Right atrium auricular region (tissue), 2 donors: ENCODE data around the gene NUCKS1. TPM values are rescaled to one million over a fixed set of nuclear protein-coding genes. Genes with fewer than 3 reads are reported as not detected.

Source experiments
- DNase-seq: peaks from one replicate; pipeline ENCODE4 v3.0.0-alpha.2; 2019; ENCODE audit warnings: low spot score
- H3K27ac ChIP-seq, 2 donors: fragments of 200-600 bp; sonication (generic); 1 replicate in 1 of 2; 2 replicates in 1 of 2; pipeline ENCODE4 v1.5.1; 2016 to 2019
- H3K27me3 ChIP-seq, 2 donors: fragments of 200-600 bp; sonication (generic); one replicate each; pipeline versions ENCODE4 v1.5.1 to v1.6.0; 2017 to 2019
- H3K36me3 ChIP-seq: fragments of 200-600 bp; sonication (generic); one replicate; pipeline ENCODE4 v1.5.1; 2016
- H3K4me1 ChIP-seq, 2 donors: fragments of 200-600 bp; sonication (generic); one replicate each; pipeline versions ENCODE4 v1.5.1 to v1.6.0; 2017 to 2019
- H3K4me3 ChIP-seq, 2 donors: fragments of 200-600 bp; sonication (generic); 1 replicate in 1 of 2; 2 replicates in 1 of 2; pipeline ENCODE4 v1.5.1; 2017 to 2019; ENCODE audit warnings: mild to moderate bottlenecking in 1 of 2, moderate library complexity in 1 of 2
- H3K9me3 ChIP-seq, 2 donors: fragments of 200-600 bp; sonication (generic); one replicate each; pipeline ENCODE4 v1.5.1; 2019
- CTCF ChIP-seq, 2 donors: fragments of 200-600 bp; sonication (generic); IDR thresholded peaks; one replicate each; pipeline ENCODE4 v1.5.1; 2019; ENCODE audit warnings: antibody characterized with exemption in 2 of 2
- total RNA-seq, 2 donors: library from RNA; depleted of rRNA; stranded (reverse); fragments of >200 nt; gene quantifications; one replicate each; pipeline ENCODE4 v1.1.0, GENCODE V29; 2016

The NUCKS1 gene
- total RNA-seq, 2 donors from 2014 or later = 109 to 128 TPM

GRCh38 chr1:205767248-205767647, 17.3 kb upstream of the NUCKS1 start:
- peaks cover 8% of the 10 kb centered on the region for H3K36me3 ChIP-seq
- no peaks in the 10 kb centered on the region for H3K9me3 ChIP-seq
- H3K4me1 ChIP-seq = no peaks in the 10 kb centered on the region
- no peaks in the 10 kb centered on the region for H3K27me3 ChIP-seq
- DNase-seq = no peak
- H3K27ac ChIP-seq = no peak overlapping the region
- no peak overlapping the region for H3K4me3 ChIP-seq
- no peak for TF ChIP-seq CTCF (IDR thresholded peaks at IDR 0.05)

GRCh38 chr1:205766570-205766969, 16.6 kb upstream of the NUCKS1 start:
- peaks cover 8% of the 10 kb centered on the region for H3K36me3 ChIP-seq
- no peaks in the 10 kb centered on the region for H3K4me1 ChIP-seq
- no peak for DNase-seq
- H3K27ac ChIP-seq = no peak overlapping the region
- no peaks in the 10 kb centered on the region for H3K27me3 ChIP-seq
- TF ChIP-seq CTCF (IDR thresholded peaks at IDR 0.05) = no peak
- H3K4me3 ChIP-seq = no peak overlapping the region
- H3K9me3 ChIP-seq = no peaks in the 10 kb centered on the region

GRCh38 chr1:205766038-205766437, 16.1 kb upstream of the NUCKS1 start:
- DNase-seq = no peak
- Histone ChIP-seq H3K27ac (no peak overlapping the region), H3K27me3 (no peaks in the 10 kb centered on the region), H3K36me3 (peaks cover 8% of the 10 kb centered on the region), H3K4me3 (no peak overlapping the region), H3K4me1 (no peaks in the 10 kb centered on the region), H3K9me3 (no peaks in the 10 kb centered on the region)
- TF ChIP-seq CTCF (IDR thresholded peaks at IDR 0.05) = no peak

GRCh38 chr1:205764578-205764977, 14.6 kb upstream of the NUCKS1 start:
- H3K4me1 ChIP-seq = no peaks in the 10 kb centered on the region
- no peak overlapping the region for H3K27ac ChIP-seq
- H3K4me3 ChIP-seq = no peak overlapping the region
- no peaks in the 10 kb centered on the region for H3K36me3 ChIP-seq
- no peak for DNase-seq
- H3K9me3 ChIP-seq = no peaks in the 10 kb centered on the region
- TF ChIP-seq CTCF (IDR thresholded peaks at IDR 0.05) = no peak
- no peaks in the 10 kb centered on the region for H3K27me3 ChIP-seq

GRCh38 chr1:205763980-205764379, 14.0 kb upstream of the NUCKS1 start:
- H3K4me3 ChIP-seq = no peak overlapping the region
- H3K9me3 ChIP-seq = no peaks in the 10 kb centered on the region
- H3K36me3 ChIP-seq = no peaks in the 10 kb centered on the region
- H3K4me1 ChIP-seq = no peaks in the 10 kb centered on the region
- H3K27ac ChIP-seq = no peak overlapping the region
- H3K27me3 ChIP-seq = no peaks in the 10 kb centered on the region
- TF ChIP-seq CTCF (IDR thresholded peaks at IDR 0.05) = no peak
- DNase-seq = no peak

GRCh38 chr1:205760606-205761005, 10.6 kb upstream of the NUCKS1 start:
- TF ChIP-seq CTCF (IDR thresholded peaks at IDR 0.05) = no peak
- Histone ChIP-seq H3K27me3 (no peaks in the 10 kb centered on the region), H3K27ac (no peak overlapping the region), H3K9me3 (no peaks in the 10 kb centered on the region), H3K4me3 (no peak overlapping the region), H3K36me3 (no peaks in the 10 kb centered on the region), H3K4me1 (no peaks in the 10 kb centered on the region)
- no peak for DNase-seq
